ENCODE results near the gene BUD13.

Gene BUD13

GRCh38 chr11:116714902-116715301 lies 57.9 kb downstream of the BUD13 start:
- no peak for DNase-seq

GRCh38 chr11:116712428-116712827 lies 60.4 kb downstream of the BUD13 start:
- DNase-seq, result no peak

DNA sequence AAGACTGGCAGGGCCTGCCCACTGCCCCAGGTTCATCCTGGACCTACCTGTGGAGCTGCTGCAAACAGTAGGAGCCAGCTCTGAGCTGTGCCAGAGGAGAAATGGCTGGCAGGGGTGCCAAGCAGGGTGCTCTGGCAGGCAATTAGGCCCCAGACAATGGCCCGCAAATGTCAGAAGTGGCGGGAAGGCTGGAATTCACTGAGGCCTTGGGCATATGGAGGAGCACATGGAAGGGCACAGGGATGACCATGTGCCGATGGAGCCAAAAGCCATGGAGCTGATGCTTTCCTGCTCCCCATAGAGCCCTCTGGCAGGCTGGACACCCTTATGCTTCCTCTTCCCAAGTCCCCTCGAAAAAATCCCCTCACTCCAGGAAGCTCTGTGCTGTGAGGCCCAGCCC lies 62.0 kb downstream of the BUD13 start:
- DNase-seq, result no peak

DNA sequence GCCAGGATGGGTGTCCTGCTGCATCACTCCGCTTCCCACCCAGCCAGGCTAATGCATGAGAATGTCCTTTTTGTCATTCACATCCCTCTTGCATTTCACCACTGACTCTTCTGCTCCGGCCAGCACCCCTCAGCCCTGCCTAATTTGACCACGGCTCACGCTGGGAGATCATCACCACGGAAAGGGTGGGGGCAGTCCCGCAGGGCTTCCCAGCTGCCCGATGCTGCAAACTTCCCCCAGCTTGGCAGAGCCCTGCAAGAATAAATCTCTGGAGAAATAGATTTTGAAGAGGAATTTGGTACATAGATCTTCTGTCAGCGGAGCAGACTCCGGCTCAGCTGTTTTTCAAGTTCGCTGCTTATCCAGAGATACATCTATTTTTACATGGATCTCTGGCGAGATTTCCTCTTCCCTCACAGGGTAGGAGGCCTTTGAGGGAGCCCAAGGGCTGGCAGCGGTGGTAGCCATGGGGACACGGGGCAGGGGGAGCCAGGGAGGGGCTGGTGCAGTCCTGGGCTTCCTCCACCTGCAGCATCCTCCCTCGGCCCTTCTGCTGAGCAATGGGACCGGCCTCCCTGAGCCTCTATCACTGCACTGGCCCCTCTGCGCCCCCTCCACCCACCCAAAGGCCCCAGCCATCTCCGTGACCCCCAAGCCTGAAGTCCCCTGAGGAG lies 62.6 kb downstream of the BUD13 start:
- DNase-seq, result no peak

GRCh38 chr11:116707746-116708145 lies 65.0 kb downstream of the BUD13 start:
- DNase-seq, result no peak

- no peak for DNase-seq
Measured at GRCh38 chr11:116707161-116707629, 65.6 kb downstream of the BUD13 start.

DNA sequence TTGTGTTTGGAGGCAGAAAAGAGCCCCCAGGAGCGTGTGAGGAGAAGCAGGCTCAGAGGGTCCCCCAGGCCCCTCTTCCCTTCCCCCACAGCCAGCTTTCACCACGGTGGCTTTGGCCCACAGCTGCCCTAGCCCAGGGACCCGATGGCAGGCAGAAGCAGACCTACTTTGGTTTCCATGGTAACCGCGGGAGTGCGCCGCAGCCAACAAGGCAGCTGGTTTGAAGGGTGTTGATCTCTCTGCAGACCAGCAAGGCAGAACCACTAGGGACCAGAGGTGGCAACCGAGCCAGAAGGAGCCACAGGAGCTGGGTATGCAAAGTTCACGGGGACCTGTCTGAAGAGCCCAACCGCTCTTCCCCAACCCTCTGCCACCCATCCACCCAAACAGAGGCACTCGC lies 69.4 kb downstream of the BUD13 start:
- no peak for DNase-seq

DNA sequence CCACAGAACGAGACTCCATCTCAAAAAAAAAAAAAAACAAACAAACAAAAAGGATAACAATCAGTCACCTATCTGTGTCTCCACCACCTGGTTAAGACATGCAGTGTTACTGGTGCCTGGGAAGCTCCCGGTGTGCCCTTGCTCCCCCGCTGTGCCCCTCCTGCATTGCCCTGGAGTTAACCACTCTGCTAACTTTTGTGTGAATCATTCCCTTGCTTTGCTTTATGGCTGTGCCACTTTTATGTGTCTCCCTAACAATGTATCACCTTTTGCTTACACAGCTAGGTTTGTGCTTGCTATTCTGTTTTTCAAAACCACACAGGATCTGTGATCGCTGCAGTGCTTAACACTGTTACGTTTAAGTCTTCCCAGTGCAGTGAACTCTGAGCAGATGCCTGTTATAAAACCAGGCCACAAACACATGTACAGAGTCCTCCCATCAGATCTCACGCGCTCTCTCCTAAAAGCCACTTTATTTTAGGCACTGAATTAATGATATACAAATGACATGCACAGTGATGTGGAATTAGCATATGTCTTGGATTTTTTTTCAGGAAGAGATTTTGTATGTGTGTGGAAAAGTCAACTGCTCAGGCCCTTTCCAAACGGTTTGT lies 69.9 kb downstream of the BUD13 start:
- no peak for DNase-seq

DNA sequence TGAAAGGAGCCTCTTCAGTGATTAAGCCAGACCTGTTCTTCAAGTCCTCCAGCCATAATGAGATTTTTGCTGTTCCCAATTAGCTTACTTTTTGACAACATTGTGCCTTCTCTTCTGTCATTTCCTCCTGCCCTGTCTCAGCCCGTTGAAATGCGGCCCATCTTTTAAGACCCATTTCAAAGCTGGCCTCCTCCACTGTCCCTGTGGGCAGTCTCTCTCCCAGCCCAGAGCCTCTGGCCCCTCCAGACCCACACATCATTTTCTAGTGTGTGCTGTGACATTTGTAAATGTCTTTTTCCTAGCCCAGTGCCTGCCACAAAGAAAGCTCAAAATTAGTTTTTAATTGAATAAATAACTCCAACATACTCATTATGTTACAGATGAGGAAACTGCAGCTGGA lies 70.9 kb downstream of the BUD13 start:
- no peak for DNase-seq

GRCh38 chr11:116701297-116701801 lies 71.4 kb downstream of the BUD13 start:
- DNase-seq, result no peak

DNA sequence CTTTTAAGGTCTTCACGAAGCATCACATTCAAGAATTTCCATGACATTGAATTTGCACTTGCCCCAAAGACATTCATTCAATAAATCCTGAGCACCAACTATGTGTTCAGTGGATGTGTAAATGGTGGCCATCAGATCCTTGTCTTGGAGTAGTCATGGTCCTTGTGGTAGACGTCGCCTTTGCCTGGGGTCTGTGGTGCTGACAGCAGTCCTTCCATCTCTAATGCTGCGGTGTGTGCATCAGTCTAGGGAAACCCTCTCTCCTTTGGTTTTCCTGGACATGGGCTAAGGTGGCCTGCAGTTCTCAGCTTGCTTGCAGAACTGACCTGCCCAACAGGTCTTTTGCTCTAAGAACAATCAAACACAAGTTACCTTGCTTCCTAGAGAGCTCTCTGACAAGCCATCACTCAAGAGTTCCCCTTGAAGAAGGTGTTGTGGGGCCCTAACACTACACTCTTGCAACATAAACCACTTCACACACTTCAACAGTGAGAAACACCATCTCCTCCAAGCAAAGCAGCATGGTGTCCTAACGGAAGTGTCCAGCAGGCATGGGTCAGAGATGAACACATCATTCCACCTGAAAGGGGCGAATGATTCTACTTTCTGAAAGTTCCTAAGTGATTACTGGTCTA lies 72.1 kb downstream of the BUD13 start:
- no peak for DNase-seq
